Uterus (tissue), 4 donors: ENCODE measurements around the gene PIAS4. TPM values are rescaled to one million over a fixed set of nuclear protein-coding genes. Genes with fewer than 3 reads are reported as not detected.
"Not testable (repeated sequence)": the region's sequence is repeated elsewhere in the genome, so short reads cannot be mapped to it uniquely, and the experiment has no call there.

Experiments
- DNase-seq, 2 donors: peaks; one replicate each; pipeline ENCODE4 v3.0.0-alpha.2; 2019 to 2020
- H3K27ac ChIP-seq, 2 donors: fragments of 200-600 bp; sonication (generic); 1 replicate in 1 of 2; 2 replicates in 1 of 2; pipeline ENCODE4 v1.5.1; 2016 to 2018
- H3K27me3 ChIP-seq, 2 donors: fragments of 200-600 bp; sonication (generic); one replicate each; pipeline ENCODE4 v1.5.1; 2018 to 2019; ENCODE audit warnings: control low read depth in 1 of 2
- H3K36me3 ChIP-seq, 2 donors: fragments of 200-600 bp; sonication (generic); one replicate each; pipeline ENCODE4 v1.5.1; 2019; ENCODE audit warnings: control low read depth in 1 of 2
- H3K4me1 ChIP-seq, 2 donors: fragments of 200-600 bp; sonication (generic); one replicate each; pipeline ENCODE4 v1.5.1; 2018 to 2019; ENCODE audit warnings: control low read depth in 1 of 2
- H3K4me3 ChIP-seq, 2 donors: fragments of 200-600 bp; sonication (generic); 1 replicate in 1 of 2; 2 replicates in 1 of 2; pipeline ENCODE4 v1.5.1; 2018 to 2019; ENCODE audit warnings: mild to moderate bottlenecking in 1 of 2
- H3K9me3 ChIP-seq, 2 donors: fragments of 200-600 bp; sonication (generic); one replicate each; pipeline ENCODE4 v1.5.1; 2019; ENCODE audit warnings: control low read depth in 1 of 2
- CTCF ChIP-seq, 4 experiments: fragments of 200-600 bp in 2 of 4; fragments of 450-650 bp in 2 of 4; sonication (generic) in 2 of 4; IDR thresholded peaks; one replicate each; pipeline ENCODE4 v1.5.1; 2016 to 2019; ENCODE audit warnings: antibody characterized with exemption in 4 of 4, mild to moderate bottlenecking in 2 of 4, moderate library complexity in 1 of 4
- POLR2A ChIP-seq, 2 donors: fragments of 450-650 bp; IDR thresholded peaks; one replicate each; pipeline ENCODE4 v1.6.1; 2016; ENCODE audit warnings: antibody characterized with exemption in 2 of 2, mild to moderate bottlenecking in 1 of 2, moderate library complexity in 1 of 2
- intact Hi-C: fragments of 100-400 bp; cut with DNase I; formaldehyde crosslinking; loops from one replicate; pipeline ENCODE4 v1.15.1; 2023; ENCODE audit warnings: low total_unique reads
- total RNA-seq, 4 donors: library from RNA; depleted of rRNA in 3 of 4; stranded (reverse); fragments of >200 nt in 3 of 4; gene quantifications; one replicate each; pipeline versions ENCODE4 v1.1.0 to v1.2.4, GENCODE V29; 2014 to 2023
- donor health status: DM: yes; HTN: yes; CAD: no.

The PIAS4 gene
- total RNA-seq, 4 donors from 2014 or later = 10.0 to 39.4 (median 23.4) TPM

GRCh38 chr19:3963458-3964255 is 43.9 kb upstream of the PIAS4 start:
- Histone ChIP-seq H3K9me3 (no peaks in the 10 kb centered on the region), H3K27ac (peak overlapping the region in 1 of 2 donors; percentile 62), H3K4me3 (no peak overlapping the region), H3K27me3 (no peaks in the 10 kb centered on the region), H3K36me3 (no peaks in the 10 kb centered on the region), H3K4me1 (peaks cover 7 to 28% of the 10 kb centered on the region in 2 donors)
- no peak for DNase-seq
- TF ChIP-seq CTCF (IDR thresholded peaks at IDR 0.05) (no peak), POLR2A (IDR thresholded peaks at IDR 0.05) (no peak)
- intact Hi-C loops = no loop called here

DNA sequence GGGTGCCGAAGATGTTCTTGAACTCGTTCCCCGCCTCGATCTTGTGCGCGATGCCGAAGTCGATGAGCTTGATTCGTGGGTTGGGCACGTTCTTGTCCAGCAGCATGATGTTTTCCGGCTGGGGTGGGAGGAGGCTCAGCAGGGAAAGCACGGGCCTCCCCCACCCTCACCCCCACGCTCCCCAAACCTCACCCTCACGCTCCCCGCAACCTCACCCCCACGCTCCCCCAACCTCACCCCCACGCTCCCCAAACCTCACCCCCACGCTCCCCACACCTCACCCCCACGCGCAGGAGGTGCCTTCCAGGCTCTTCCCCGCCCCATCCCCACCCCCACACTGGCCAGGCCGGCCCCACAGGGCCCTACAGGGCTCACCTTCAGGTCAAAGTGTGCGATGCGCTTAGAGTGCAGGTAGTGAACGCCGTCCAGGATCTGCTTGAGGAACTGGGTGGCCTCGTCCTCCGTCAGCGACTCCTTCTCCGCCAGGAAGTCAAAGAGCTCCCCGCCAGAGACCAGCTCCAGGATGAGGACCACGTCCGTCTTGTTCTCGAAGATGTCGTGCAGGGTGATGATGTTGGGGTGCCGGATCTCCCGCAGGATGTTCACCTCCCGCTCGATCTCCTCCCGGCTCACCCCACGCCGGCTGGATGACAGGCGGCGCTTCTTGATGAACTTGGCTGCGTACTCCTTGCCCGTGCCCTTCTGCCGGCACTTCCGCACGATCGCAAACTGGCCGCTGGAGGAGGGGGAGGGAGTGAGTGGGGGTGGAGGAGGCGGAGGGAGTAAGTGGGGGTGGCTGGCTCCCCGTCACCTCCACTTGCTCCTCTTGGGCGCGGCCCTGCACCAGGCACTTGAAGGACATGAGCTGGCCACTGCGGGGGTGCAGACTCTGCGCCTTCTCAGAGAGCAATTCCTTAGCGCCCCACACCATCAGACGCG is 43.0 kb upstream of the PIAS4 start:
- TF ChIP-seq CTCF (IDR thresholded peaks at IDR 0.05) (no peak), POLR2A (IDR thresholded peaks at IDR 0.05) (no peak)
- Histone ChIP-seq H3K27me3 (no peaks in the 10 kb centered on the region), H3K36me3 (no peaks in the 10 kb centered on the region), H3K4me3 (no peak overlapping the region), H3K4me1 (peaks cover 12 to 34% of the 10 kb centered on the region in 2 donors), H3K9me3 (no peaks in the 10 kb centered on the region), H3K27ac (peak overlapping the region; percentile 62 to 94)
- no peak for DNase-seq
- intact Hi-C loops = no loop called here

- H3K4me3 ChIP-seq = no peak overlapping the region
Measured at GRCh38 chr19:3966051-3967017, 41.2 kb upstream of the PIAS4 start.

GRCh38 chr19:3967983-3968382 is 39.6 kb upstream of the PIAS4 start:
- intact Hi-C loops, H3K36me3 ChIP-seq: not testable (repeated sequence)
- peaks cover 12 to 39% of the 10 kb centered on the region in 2 donors for H3K4me1 ChIP-seq

More at GRCh38 chr19:3966051-3967017, 41.2 kb upstream of the PIAS4 start:
- peak overlapping the region; percentile 94 to 99 for H3K27ac ChIP-seq
- no peak for TF ChIP-seq POLR2A (IDR thresholded peaks at IDR 0.05)
- TF ChIP-seq CTCF (IDR thresholded peaks at IDR 0.05) = no peak
- H3K9me3 ChIP-seq = no peaks in the 10 kb centered on the region
- no peaks in the 10 kb centered on the region for H3K27me3 ChIP-seq
- intact Hi-C loops = no loop called here
- H3K4me1 ChIP-seq = peaks cover 12 to 39% of the 10 kb centered on the region in 2 donors
- no peak for DNase-seq
- no peaks in the 10 kb centered on the region for H3K36me3 ChIP-seq

More at GRCh38 chr19:3967983-3968382, 39.6 kb upstream of the PIAS4 start:
- not testable (repeated sequence) for H3K9me3 ChIP-seq, H3K27me3 ChIP-seq, H3K4me3 ChIP-seq, DNase-seq
- H3K27ac ChIP-seq = peak overlapping the region; percentile 94 to 99
